IPS-18a (cell line): ENCODE results near the gene TSHZ2.

ENCODE experiments used
- H3K27ac ChIP-seq: one replicate; pipeline ENCODE4 v1.5.1; 2013; ENCODE audit warnings: low read length
- H3K27me3 ChIP-seq: one replicate; pipeline ENCODE4 v1.6.1; 2013; ENCODE audit warnings: mild to moderate bottlenecking, low read length; ENCODE audit not compliant: control insufficient read depth, insufficient read depth
- H3K36me3 ChIP-seq: one replicate; pipeline ENCODE4 v1.6.1; 2013; ENCODE audit warnings: low read depth, low read length; ENCODE audit not compliant: control insufficient read depth
- H3K4me1 ChIP-seq: one replicate; pipeline ENCODE4 v1.6.1; 2013; ENCODE audit warnings: low read depth, low read length; ENCODE audit not compliant: control insufficient read depth
- H3K4me3 ChIP-seq: one replicate; pipeline ENCODE4 v1.5.1; 2013; ENCODE audit warnings: low read length
- H3K9ac ChIP-seq: one replicate; pipeline ENCODE4 v1.6.1; 2013; ENCODE audit warnings: mild to moderate bottlenecking, low read length, moderate library complexity
- H3K9me3 ChIP-seq: one replicate; pipeline ENCODE4 v1.6.1; 2013; ENCODE audit warnings: low read depth, low read length; ENCODE audit not compliant: control insufficient read depth

Gene TSHZ2

GRCh38 chr20:53187392-53188068, 215.4 kb downstream of the TSHZ2 start:
- H3K27ac ChIP-seq: no peak overlapping the region
- no peaks in the 10 kb centered on the region for H3K36me3 ChIP-seq
- no peaks in the 10 kb centered on the region for H3K27me3 ChIP-seq
- H3K9ac ChIP-seq: no peak overlapping the region
- no peak overlapping the region for H3K4me3 ChIP-seq
- no peaks in the 10 kb centered on the region for H3K9me3 ChIP-seq
- peaks cover 8% of the 10 kb centered on the region for H3K4me1 ChIP-seq

GRCh38 chr20:53190225-53190624, 218.1 kb downstream of the TSHZ2 start:
- Histone ChIP-seq H3K27me3 (no peaks in the 10 kb centered on the region), H3K4me3 (no peak overlapping the region), H3K27ac (no peak overlapping the region), H3K36me3 (no peaks in the 10 kb centered on the region), H3K9me3 (no peaks in the 10 kb centered on the region), H3K4me1 (peaks cover 8% of the 10 kb centered on the region), H3K9ac (no peak overlapping the region)

DNA sequence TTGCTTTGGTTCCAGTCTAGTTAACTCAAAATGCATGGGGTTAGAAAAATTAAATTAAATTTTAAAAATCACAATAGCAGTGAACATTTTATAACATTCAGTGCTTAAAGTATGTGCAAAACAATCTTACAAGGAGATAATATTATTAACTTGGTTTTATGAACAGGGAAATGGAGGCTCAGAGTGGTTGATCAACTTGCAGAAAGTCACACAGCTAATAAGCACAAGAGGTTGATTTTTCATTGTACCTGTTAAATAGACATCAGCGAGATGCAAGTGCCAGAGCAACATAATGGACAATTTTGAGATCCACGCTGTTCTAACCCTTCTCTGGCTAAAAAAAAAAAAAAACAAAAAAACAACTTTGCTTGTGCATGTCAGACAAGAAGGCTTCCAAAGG, 219.8 kb downstream of the TSHZ2 start:
- Histone ChIP-seq H3K4me1 (peaks cover 8% of the 10 kb centered on the region), H3K27me3 (no peaks in the 10 kb centered on the region), H3K9me3 (no peaks in the 10 kb centered on the region), H3K4me3 (no peak overlapping the region), H3K36me3 (no peaks in the 10 kb centered on the region), H3K27ac (no peak overlapping the region), H3K9ac (no peak overlapping the region)

- Histone ChIP-seq H3K9me3 (no peaks in the 10 kb centered on the region), H3K36me3 (no peaks in the 10 kb centered on the region), H3K4me1 (peaks cover 8% of the 10 kb centered on the region), H3K27me3 (no peaks in the 10 kb centered on the region), H3K9ac (no peak overlapping the region), H3K27ac (no peak overlapping the region), H3K4me3 (no peak overlapping the region)
Measured at GRCh38 chr20:53194306-53195290, 222.4 kb downstream of the TSHZ2 start.

- no peaks in the 10 kb centered on the region for H3K36me3 ChIP-seq
- H3K9ac ChIP-seq: no peak overlapping the region
- no peaks in the 10 kb centered on the region for H3K27me3 ChIP-seq
- H3K4me3 ChIP-seq: no peak overlapping the region
- H3K4me1 ChIP-seq: peaks cover 2% of the 10 kb centered on the region
- H3K27ac ChIP-seq: no peak overlapping the region
- H3K9me3 ChIP-seq: no peaks in the 10 kb centered on the region
Measured at GRCh38 chr20:53195876-53196610, 223.9 kb downstream of the TSHZ2 start.

- Histone ChIP-seq H3K4me3 (no peak overlapping the region), H3K9ac (no peak overlapping the region), H3K27ac (no peak overlapping the region), H3K9me3 (no peaks in the 10 kb centered on the region), H3K36me3 (no peaks in the 10 kb centered on the region), H3K4me1 (peaks cover 5% of the 10 kb centered on the region), H3K27me3 (no peaks in the 10 kb centered on the region)
Measured at GRCh38 chr20:53201588-53201987, 229.4 kb downstream of the TSHZ2 start.

DNA sequence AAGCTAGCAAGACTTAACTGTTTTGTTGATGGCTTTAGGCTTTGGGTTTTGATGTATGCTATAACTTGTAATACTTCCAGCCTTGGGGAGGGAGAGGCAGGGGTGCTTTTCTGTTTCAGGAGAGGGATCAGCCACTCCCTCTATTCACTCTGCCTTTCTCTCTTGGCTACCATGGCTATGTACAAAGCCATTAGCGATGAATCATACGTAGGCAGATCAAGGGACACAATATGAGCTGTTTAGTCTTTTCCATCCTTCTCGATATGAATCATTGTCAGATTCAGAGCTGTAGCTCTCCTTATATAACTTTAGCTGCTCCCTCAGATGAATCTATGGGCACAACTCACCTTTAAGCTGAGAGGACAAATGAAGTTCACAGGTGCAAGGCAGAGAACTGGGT, 230.6 kb downstream of the TSHZ2 start:
- no peak overlapping the region for H3K27ac ChIP-seq
- H3K9me3 ChIP-seq: no peaks in the 10 kb centered on the region
- no peak overlapping the region for H3K9ac ChIP-seq
- H3K4me1 ChIP-seq: peaks cover 5% of the 10 kb centered on the region
- H3K36me3 ChIP-seq: no peaks in the 10 kb centered on the region
- no peak overlapping the region for H3K4me3 ChIP-seq
- H3K27me3 ChIP-seq: no peaks in the 10 kb centered on the region

GRCh38 chr20:53205046-53205445, 232.9 kb downstream of the TSHZ2 start:
- Histone ChIP-seq H3K4me1 (peaks cover 14% of the 10 kb centered on the region), H3K36me3 (no peaks in the 10 kb centered on the region), H3K27ac (no peak overlapping the region), H3K27me3 (no peaks in the 10 kb centered on the region), H3K9ac (no peak overlapping the region), H3K9me3 (no peaks in the 10 kb centered on the region), H3K4me3 (no peak overlapping the region)

DNA sequence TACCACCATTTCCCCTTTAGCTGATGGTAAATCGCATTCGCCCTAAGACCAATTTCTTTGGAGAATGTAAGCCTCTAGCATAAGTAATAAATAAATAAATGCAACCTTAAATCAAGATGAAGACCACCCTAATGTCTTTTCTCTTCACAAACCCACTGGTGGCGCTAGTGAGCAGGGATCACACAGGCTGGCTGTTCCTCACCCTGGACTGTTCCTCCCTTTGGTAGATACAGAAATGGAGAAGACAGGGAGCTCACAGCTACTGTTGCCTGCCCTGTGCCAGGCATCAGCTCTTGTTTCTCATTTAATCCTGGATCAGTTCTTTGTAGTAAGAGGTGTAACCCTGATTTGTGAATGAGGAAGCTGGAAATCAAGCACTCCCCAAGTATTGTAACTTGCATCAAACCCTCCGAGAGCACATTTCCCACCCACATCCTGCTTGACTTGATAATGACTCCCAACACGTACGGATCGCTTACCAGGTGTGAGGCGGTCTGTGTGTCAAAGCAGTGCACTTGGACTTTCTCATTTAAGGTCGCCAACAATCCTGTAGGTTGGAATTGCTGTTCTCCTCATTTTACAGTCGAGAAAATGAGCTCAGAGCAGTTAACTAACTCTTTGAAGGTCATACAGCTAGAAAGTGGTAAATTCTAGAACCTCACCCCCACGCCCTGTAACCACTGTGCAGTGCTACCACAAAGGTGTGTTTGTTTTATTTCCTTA, 236.1 kb downstream of the TSHZ2 start:
- Histone ChIP-seq H3K27me3 (no peaks in the 10 kb centered on the region), H3K4me3 (no peak overlapping the region), H3K9ac (no peak overlapping the region), H3K4me1 (peaks cover 9% of the 10 kb centered on the region), H3K9me3 (no peaks in the 10 kb centered on the region), H3K36me3 (no peaks in the 10 kb centered on the region), H3K27ac (no peak overlapping the region)

GRCh38 chr20:53210041-53210440, 237.9 kb downstream of the TSHZ2 start:
- Histone ChIP-seq H3K27ac (no peak overlapping the region), H3K9ac (no peak overlapping the region), H3K9me3 (no peaks in the 10 kb centered on the region), H3K4me3 (no peak overlapping the region), H3K27me3 (no peaks in the 10 kb centered on the region), H3K4me1 (peaks cover 9% of the 10 kb centered on the region), H3K36me3 (no peaks in the 10 kb centered on the region)

DNA sequence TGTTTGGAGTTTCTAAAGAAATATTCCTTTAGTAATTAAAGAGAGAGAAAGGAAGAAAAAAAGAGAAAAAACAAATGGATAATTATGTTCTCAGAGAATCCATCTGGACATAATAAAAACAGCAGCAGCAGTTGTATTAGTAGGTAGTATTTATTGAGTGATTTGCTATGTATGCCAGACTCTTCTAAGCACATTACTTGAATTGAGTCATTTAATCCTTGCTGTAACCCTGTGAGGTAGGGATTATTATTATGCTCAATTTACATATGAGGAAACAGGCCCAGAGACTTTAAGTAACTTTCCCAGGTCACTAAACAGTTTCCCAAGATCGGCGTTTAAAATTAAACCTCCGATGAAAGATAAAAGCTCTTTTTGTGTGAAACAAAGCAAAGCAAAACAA, 238.8 kb downstream of the TSHZ2 start:
- H3K27me3 ChIP-seq: peaks cover 2% of the 10 kb centered on the region

More for the DNA sequence above, 238.8 kb downstream of the TSHZ2 start:
- H3K4me3 ChIP-seq: no peak overlapping the region
- peaks cover 9% of the 10 kb centered on the region for H3K4me1 ChIP-seq
- no peak overlapping the region for H3K9ac ChIP-seq
- no peak overlapping the region for H3K27ac ChIP-seq
- no peaks in the 10 kb centered on the region for H3K36me3 ChIP-seq
- no peaks in the 10 kb centered on the region for H3K9me3 ChIP-seq
